ENCODE measurements around the gene CPNE4. TPM values are rescaled to one million over a fixed set of nuclear protein-coding genes. Genes with fewer than 3 reads are reported as not detected.

Gene CPNE4
- total and polyA plus RNA-seq, 4 donors = 0.02 to 1.6 (median 0.29) TPM

DNA sequence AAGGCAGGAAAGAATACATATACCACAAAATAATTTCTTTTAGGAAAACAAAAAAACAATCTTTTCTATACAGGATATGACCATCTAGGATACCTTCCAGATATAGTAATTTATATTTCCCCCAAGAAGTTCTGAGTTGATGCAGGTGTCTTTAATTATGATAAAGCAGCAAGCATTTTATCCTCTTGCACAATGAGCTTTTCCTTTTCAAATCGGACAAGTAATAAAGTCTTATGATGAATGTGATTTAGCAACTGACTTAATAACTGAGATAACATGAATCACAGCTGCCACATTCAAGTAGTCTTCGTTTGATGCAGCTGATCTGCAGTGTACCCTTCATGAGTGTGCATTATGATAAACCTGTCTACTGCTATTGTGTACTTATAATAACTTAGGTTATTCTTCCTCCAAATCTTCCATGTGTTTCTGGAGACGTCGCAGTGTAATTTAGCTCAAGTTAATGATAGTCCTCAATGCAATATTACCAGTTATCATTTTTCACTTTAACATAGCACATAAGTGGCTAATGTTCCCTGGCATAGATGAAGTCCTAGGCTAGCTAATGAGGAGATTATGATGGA is 271.7 kb downstream of the CPNE4 start:
- H3K9ac ChIP-seq (ENCODE audit: insufficient read depth in 1 of 2, low read length in 2 of 2) = no peak overlapping the region
- 61 to 70% methylated on average over 4 of the region's 4 CpGs for WGBS, 2 donors
- TF ChIP-seq, protein P1, sequence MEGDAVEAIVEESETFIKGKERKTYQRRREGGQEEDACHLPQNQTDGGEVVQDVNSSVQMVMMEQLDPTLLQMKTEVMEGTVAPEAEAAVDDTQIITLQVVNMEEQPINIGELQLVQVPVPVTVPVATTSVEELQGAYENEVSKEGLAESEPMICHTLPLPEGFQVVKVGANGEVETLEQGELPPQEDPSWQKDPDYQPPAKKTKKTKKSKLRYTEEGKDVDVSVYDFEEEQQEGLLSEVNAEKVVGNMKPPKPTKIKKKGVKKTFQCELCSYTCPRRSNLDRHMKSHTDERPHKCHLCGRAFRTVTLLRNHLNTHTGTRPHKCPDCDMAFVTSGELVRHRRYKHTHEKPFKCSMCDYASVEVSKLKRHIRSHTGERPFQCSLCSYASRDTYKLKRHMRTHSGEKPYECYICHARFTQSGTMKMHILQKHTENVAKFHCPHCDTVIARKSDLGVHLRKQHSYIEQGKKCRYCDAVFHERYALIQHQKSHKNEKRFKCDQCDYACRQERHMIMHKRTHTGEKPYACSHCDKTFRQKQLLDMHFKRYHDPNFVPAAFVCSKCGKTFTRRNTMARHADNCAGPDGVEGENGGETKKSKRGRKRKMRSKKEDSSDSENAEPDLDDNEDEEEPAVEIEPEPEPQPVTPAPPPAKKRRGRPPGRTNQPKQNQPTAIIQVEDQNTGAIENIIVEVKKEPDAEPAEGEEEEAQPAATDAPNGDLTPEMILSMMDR (IDR thresholded peaks at IDR 0.05; ENCODE audit: control extremely low read depth, extremely low read depth) = no peak
- H3K4me3 ChIP-seq = no peak overlapping the region
- H3K27me3 ChIP-seq (ENCODE audit: control insufficient read depth in 3 of 3, insufficient read depth in 3 of 3, low read length in 2 of 3) = peaks cover 0 to 2% (median 0%) of the 10 kb centered on the region in 3 donors
- no peaks in the 10 kb centered on the region for H3K9me3 ChIP-seq (ENCODE audit: control insufficient read depth in 4 of 4, insufficient read depth in 3 of 4, low read length in 3 of 4)
- no peaks in the 10 kb centered on the region for H3K36me3 ChIP-seq (ENCODE audit: control insufficient read depth in 4 of 4, insufficient read depth in 4 of 4, low read length in 4 of 4)
- H3K4me1 ChIP-seq (ENCODE audit: control insufficient read depth in 5 of 5, insufficient read depth in 5 of 5, low read length in 5 of 5) = no peaks in the 10 kb centered on the region
- DNase-seq (no peak), ATAC-seq (ENCODE audit: insufficient read depth, low FRiP score) (no peak)
- no peak overlapping the region for H3K27ac ChIP-seq (ENCODE audit: low read depth in 1 of 2, low read length in 1 of 2)

DNA sequence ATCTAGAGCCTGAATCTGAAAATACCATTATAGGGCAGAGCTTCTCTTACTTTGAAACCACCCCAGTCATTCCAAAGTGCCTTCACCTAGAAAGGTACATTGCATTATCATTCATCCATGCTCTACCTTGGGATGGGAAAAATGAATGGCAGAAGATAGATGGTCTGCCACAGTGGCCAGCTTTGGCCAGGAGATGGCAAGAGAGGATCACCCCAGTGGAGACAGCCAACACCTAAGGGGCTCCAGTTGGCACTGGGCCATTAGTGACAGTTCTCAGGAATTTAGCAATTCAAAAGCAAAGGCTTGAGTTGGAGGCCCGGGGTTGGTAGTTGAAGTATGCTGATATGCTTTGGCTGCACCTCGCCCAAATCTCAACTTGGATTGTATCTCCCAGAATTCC is 278.4 kb downstream of the CPNE4 start:
- Histone ChIP-seq H3K4me1 (ENCODE audit: control insufficient read depth in 5 of 5, insufficient read depth in 5 of 5, low read length in 5 of 5) (no peaks in the 10 kb centered on the region), H3K27me3 (ENCODE audit: control insufficient read depth in 3 of 3, insufficient read depth in 3 of 3, low read length in 2 of 3) (peaks cover 0 to 2% (median 0%) of the 10 kb centered on the region in 3 donors), H3K36me3 (ENCODE audit: control insufficient read depth in 4 of 4, insufficient read depth in 4 of 4, low read length in 4 of 4) (no peaks in the 10 kb centered on the region), H3K9ac (ENCODE audit: insufficient read depth in 1 of 2, low read length in 2 of 2) (no peak overlapping the region), H3K4me3 (no peak overlapping the region), H3K27ac (ENCODE audit: low read depth in 1 of 2, low read length in 1 of 2) (no peak overlapping the region), H3K9me3 (ENCODE audit: control insufficient read depth in 4 of 4, insufficient read depth in 3 of 4, low read length in 3 of 4) (peaks cover 0 to 3% (median 0%) of the 10 kb centered on the region in 4 donors)
- no peak for ATAC-seq (ENCODE audit: insufficient read depth, low FRiP score)
- 75 to 78% methylated on average over 2 of the region's 2 CpGs for WGBS, 2 donors
- no peak for DNase-seq
- TF ChIP-seq, protein P1 (IDR thresholded peaks at IDR 0.05; ENCODE audit: control extremely low read depth, extremely low read depth) = no peak

DNA sequence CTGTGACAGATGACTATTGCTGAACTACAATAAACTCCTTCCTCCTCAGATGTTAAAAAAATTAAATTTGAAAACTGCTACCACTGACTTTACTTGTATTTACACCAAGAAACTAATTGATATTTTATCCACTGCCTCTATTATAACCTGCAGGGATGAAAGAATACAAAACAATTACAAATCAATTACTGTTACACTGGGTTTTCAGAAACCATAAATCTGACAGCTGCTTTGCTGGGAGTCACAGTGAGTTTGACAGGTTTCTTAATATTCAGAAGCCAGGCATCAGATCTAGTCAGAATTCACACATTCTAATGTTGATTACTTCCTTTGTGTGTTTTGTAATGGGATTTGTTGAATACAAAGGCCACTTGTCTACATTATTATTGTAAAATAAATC is 279.4 kb downstream of the CPNE4 start:
- no peaks in the 10 kb centered on the region for H3K36me3 ChIP-seq (ENCODE audit: control insufficient read depth in 4 of 4, insufficient read depth in 4 of 4, low read length in 4 of 4)
- TF ChIP-seq, protein P1 (IDR thresholded peaks at IDR 0.05; ENCODE audit: control extremely low read depth, extremely low read depth) = no peak
- H3K4me3 ChIP-seq = no peak overlapping the region
- peaks cover 0 to 3% (median 0%) of the 10 kb centered on the region in 4 donors for H3K9me3 ChIP-seq (ENCODE audit: control insufficient read depth in 4 of 4, insufficient read depth in 3 of 4, low read length in 3 of 4)
- DNase-seq (no peak), ATAC-seq (ENCODE audit: insufficient read depth, low FRiP score) (no peak)
- no peak overlapping the region for H3K27ac ChIP-seq (ENCODE audit: low read depth in 1 of 2, low read length in 1 of 2)
- no peaks in the 10 kb centered on the region for H3K27me3 ChIP-seq (ENCODE audit: control insufficient read depth in 3 of 3, insufficient read depth in 3 of 3, low read length in 2 of 3)
- H3K9ac ChIP-seq (ENCODE audit: insufficient read depth in 1 of 2, low read length in 2 of 2) = no peak overlapping the region
- H3K4me1 ChIP-seq (ENCODE audit: control insufficient read depth in 5 of 5, insufficient read depth in 5 of 5, low read length in 5 of 5) = no peaks in the 10 kb centered on the region

DNA sequence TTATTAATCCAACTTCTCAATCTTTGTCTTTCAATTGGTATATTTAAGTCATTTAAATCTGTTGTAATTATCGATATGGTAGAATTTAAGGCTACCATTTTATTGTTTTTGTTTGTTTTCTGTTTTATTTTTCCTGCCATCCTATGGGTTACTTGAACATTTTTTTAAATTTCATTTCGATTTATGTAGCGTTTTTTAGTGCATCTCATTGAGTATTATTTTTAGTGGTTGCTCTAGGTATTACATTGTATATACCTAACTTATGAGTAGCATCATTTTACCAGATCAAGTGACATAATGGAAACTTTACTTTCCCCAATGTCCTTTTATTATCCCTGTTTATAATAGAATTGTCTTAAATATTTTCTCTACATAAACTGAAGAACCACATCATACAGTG is 284.6 kb downstream of the CPNE4 start:
- no peak for DNase-seq
- TF ChIP-seq, protein P1 (IDR thresholded peaks at IDR 0.05; ENCODE audit: control extremely low read depth, extremely low read depth) = no peak
- H3K36me3 ChIP-seq (ENCODE audit: control insufficient read depth in 4 of 4, insufficient read depth in 4 of 4, low read length in 4 of 4) = no peaks in the 10 kb centered on the region
- no peaks in the 10 kb centered on the region for H3K9me3 ChIP-seq (ENCODE audit: control insufficient read depth in 4 of 4, insufficient read depth in 3 of 4, low read length in 3 of 4)
- H3K27me3 ChIP-seq (ENCODE audit: control insufficient read depth in 3 of 3, insufficient read depth in 3 of 3, low read length in 2 of 3) = no peaks in the 10 kb centered on the region
- no peak overlapping the region for H3K4me3 ChIP-seq
- no peak overlapping the region for H3K9ac ChIP-seq (ENCODE audit: insufficient read depth in 1 of 2, low read length in 2 of 2)
- no peaks in the 10 kb centered on the region for H3K4me1 ChIP-seq (ENCODE audit: control insufficient read depth in 5 of 5, insufficient read depth in 5 of 5, low read length in 5 of 5)
- ATAC-seq (ENCODE audit: insufficient read depth, low FRiP score) = no peak
- no peak overlapping the region for H3K27ac ChIP-seq (ENCODE audit: low read depth in 1 of 2, low read length in 1 of 2)
- 90 to 93% methylated on average over 3 of the region's 3 CpGs for WGBS, 2 donors

Measured in lung (tissue), 12 donors.